CD4-positive, alpha-beta T cell treated with Interleukin-15 for 1 hour (primary cell): ENCODE results near the gene KCTD20.

Experiments
- DNase-seq: peaks from one replicate; pipeline ENCODE4 v3.0.0-alpha.2; 2020

KCTD20 gene

GRCh38 chr6:36499918-36500317 lies 57.1 kb downstream of the KCTD20 start:
- DNase-seq = no peak

GRCh38 chr6:36501686-36502085 lies 58.9 kb downstream of the KCTD20 start:
- DNase-seq = no peak

- no peak for DNase-seq
Measured at GRCh38 chr6:36504181-36504580, 61.4 kb downstream of the KCTD20 start.

GRCh38 chr6:36504982-36505381 lies 62.2 kb downstream of the KCTD20 start:
- no peak for DNase-seq

GRCh38 chr6:36505744-36506534 lies 63.1 kb downstream of the KCTD20 start:
- DNase-seq = no peak

- no peak for DNase-seq
Measured at GRCh38 chr6:36506611-36507010, 63.8 kb downstream of the KCTD20 start.

GRCh38 chr6:36508532-36508931 lies 65.7 kb downstream of the KCTD20 start:
- no peak for DNase-seq

- no peak for DNase-seq
Measured at GRCh38 chr6:36510365-36510764, 67.6 kb downstream of the KCTD20 start.

GRCh38 chr6:36514554-36515456 lies 72.0 kb downstream of the KCTD20 start:
- no peak for DNase-seq

- DNase-seq = no peak
Measured at GRCh38 chr6:36515844-36516243, 73.0 kb downstream of the KCTD20 start.

GRCh38 chr6:36516559-36516958 lies 73.8 kb downstream of the KCTD20 start:
- DNase-seq = no peak

GRCh38 chr6:36516988-36517387 lies 74.2 kb downstream of the KCTD20 start:
- DNase-seq = no peak

GRCh38 chr6:36517408-36517807 lies 74.6 kb downstream of the KCTD20 start:
- DNase-seq = no peak

GRCh38 chr6:36519352-36519751 lies 76.6 kb downstream of the KCTD20 start:
- no peak for DNase-seq

GRCh38 chr6:36523451-36523850 lies 80.7 kb downstream of the KCTD20 start:
- no peak for DNase-seq

GRCh38 chr6:36523936-36524499 lies 81.2 kb downstream of the KCTD20 start:
- no peak for DNase-seq

- no peak for DNase-seq
Measured at GRCh38 chr6:36524871-36525270, 82.1 kb downstream of the KCTD20 start.

GRCh38 chr6:36525346-36525745 lies 82.5 kb downstream of the KCTD20 start:
- no peak for DNase-seq

- no peak for DNase-seq
Measured at GRCh38 chr6:36526066-36526465, 83.3 kb downstream of the KCTD20 start.

GRCh38 chr6:36533321-36533720 lies 90.5 kb downstream of the KCTD20 start:
- no peak for DNase-seq

- DNase-seq = no peak
Measured at GRCh38 chr6:36536873-36537547, 94.2 kb downstream of the KCTD20 start.

- DNase-seq = no peak
Measured at GRCh38 chr6:36539814-36540568, 97.2 kb downstream of the KCTD20 start.
